ENCODE measurements around the gene GPHB5.

Gene GPHB5, protein sequence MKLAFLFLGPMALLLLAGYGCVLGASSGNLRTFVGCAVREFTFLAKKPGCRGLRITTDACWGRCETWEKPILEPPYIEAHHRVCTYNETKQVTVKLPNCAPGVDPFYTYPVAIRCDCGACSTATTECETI

DNA sequence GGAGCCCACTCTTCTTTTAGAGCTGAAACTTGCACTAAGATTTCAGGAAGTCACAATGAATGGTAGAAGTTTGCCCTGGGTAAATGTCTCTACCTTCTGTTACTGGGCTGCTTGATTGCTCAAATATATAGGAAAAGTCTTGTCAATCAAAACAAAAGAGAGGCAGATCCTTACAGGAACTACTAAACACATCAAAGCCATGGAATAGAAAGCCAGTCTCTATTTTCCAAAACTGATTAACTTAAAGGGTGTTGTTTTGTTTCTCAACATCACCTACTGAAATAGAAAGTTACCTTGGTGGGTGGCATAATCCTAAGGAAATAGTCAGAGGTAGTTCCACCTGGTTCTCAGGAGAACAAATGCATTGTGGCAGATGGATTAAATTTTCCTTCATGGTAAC, at the start of gene GPHB5:
GPHB5 (minus strand) TSS at position 101 of the 400 bp plus-strand sequence. CDS start 1,086 bp downstream, outside the sequence.
- H3K9me3 ChIP-seq: no peaks in the 10 kb centered on the region
- in situ Hi-C loops (cut with MboI; ENCODE audit: low sequenced_read_pairs): no loop called here
- H3K36me3 ChIP-seq (replicated peaks): no peaks in the 10 kb centered on the region
- DNase-seq (ENCODE audit: low spot score in 2 of 2): no peak
- H3K4me3 ChIP-seq: no peak within 1 kb of the TSS
- H3K4me1 ChIP-seq: no peaks in the 10 kb centered on the region
- H3K27me3 ChIP-seq (ENCODE audit: low read depth): peaks cover 9% of the 10 kb centered on the region; the same call in 1 of the 2 replicates

DNA sequence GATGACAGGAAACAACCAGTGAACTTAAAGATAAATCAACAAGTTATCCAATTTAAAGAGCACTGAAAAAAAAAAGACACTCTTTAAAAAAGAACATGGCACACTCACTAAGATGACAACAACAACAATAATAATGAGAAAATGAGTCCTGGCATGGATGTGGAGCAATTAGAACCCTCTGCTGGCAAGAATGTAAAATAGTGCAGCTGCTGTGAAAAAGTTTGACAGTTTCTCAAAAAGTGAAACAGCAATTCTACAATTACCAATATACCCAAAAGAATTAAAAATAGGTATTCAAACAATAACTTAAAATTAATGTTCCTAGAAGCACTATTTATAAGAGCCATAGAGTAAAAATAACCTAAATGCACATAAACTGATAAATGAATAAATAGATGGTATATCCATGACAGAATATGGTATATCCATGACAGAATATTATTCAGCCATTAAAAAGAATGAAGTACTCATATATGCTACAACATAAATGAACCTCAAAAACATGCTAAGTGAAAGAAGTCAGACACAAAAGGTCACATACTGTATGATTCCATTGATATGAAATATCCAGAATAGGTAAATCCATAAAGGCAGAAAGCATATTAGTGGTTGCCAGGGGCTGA, 49.1 kb upstream of the GPHB5 start:
- Histone ChIP-seq H3K4me3 (no peak overlapping the region), H3K36me3 (replicated peaks) (no peaks in the 10 kb centered on the region), H3K9me3 (no peaks in the 10 kb centered on the region), H3K4me1 (no peaks in the 10 kb centered on the region), H3K27me3 (ENCODE audit: low read depth) (no peaks in the 10 kb centered on the region)
- DNase-seq (ENCODE audit: low spot score in 2 of 2): no peak
- in situ Hi-C loops (cut with MboI; ENCODE audit: low sequenced_read_pairs): no loop called here

DNA sequence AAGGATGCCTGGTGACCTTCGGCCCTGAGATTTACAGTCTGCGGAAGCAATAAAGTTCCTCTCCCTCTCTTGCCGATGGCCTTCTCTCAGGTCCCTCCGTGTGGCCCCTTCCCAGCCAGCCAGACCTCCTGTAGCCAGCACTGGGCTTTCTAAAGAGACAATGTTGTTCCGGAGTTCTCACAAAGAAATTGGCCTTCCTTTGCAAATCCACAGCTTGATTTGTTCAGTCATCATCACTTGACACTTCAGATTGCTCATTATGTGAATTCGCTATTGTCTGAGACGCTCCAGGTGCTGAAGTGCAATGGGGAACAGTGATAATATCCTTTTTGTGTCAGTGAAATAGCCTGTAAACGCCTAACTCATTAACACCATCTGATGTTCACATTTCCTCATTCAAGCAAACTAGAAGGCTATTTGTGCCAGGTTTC, 43.7 kb upstream of the GPHB5 start:
- Histone ChIP-seq H3K4me3 (no peak overlapping the region), H3K27me3 (ENCODE audit: low read depth) (peaks cover 6% of the 10 kb centered on the region), H3K9me3 (no peaks in the 10 kb centered on the region), H3K36me3 (replicated peaks) (no peaks in the 10 kb centered on the region), H3K4me1 (no peaks in the 10 kb centered on the region)
- in situ Hi-C loops (cut with MboI; ENCODE audit: low sequenced_read_pairs): no loop called here
- DNase-seq (ENCODE audit: low spot score in 2 of 2): no peak

DNA sequence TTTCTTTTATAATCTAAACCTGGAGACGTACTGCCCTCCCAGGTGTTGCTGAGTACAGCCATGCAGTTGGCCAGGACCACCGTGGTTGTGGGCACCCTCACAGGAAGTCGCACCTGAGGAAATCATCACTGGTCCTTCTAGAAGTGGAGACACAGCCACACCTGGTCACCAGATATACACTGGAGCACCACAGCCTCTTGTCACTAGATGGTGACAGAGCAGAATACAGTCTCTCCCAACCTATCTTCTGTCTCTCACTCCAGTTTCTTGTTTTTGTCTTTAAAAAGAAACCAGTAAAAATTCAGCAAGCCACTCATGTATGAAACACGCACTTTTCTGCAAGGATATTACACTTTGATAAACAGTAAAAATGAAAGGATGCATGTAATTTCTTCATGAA, 43.1 kb upstream of the GPHB5 start:
- DNase-seq (ENCODE audit: low spot score in 2 of 2): no peak
- peaks cover 6% of the 10 kb centered on the region for H3K27me3 ChIP-seq (ENCODE audit: low read depth)
- no peaks in the 10 kb centered on the region for H3K36me3 ChIP-seq (replicated peaks)
- in situ Hi-C loops (cut with MboI; ENCODE audit: low sequenced_read_pairs): no loop called here
- H3K9me3 ChIP-seq: no peaks in the 10 kb centered on the region
- no peaks in the 10 kb centered on the region for H3K4me1 ChIP-seq
- H3K4me3 ChIP-seq: no peak overlapping the region

DNA sequence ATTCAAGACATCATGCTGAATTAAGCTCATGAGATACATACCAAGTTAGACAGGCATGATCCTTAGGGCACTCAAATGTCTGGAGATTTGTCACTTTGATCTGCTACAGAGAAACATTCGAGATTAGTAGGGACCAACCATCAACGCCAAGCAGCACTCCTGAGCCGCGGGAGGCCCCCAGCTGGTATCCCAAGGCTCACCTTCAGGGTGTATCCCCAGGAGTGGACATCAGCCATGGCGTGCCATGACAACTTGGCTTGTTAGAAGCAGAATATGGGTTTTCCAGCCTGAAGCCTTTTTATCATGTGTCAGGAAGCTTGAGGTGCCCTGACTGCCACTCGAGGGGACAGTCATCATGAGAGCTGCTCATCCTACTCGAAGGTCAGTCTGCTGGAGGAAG, 39.1 kb upstream of the GPHB5 start:
- no peaks in the 10 kb centered on the region for H3K9me3 ChIP-seq
- in situ Hi-C loops (cut with MboI; ENCODE audit: low sequenced_read_pairs): no loop called here
- no peak for DNase-seq (ENCODE audit: low spot score in 2 of 2)
- H3K4me3 ChIP-seq: no peak overlapping the region
- no peaks in the 10 kb centered on the region for H3K36me3 ChIP-seq (replicated peaks)
- H3K27me3 ChIP-seq (ENCODE audit: low read depth): peaks cover 6% of the 10 kb centered on the region
- H3K4me1 ChIP-seq: no peaks in the 10 kb centered on the region

DNA sequence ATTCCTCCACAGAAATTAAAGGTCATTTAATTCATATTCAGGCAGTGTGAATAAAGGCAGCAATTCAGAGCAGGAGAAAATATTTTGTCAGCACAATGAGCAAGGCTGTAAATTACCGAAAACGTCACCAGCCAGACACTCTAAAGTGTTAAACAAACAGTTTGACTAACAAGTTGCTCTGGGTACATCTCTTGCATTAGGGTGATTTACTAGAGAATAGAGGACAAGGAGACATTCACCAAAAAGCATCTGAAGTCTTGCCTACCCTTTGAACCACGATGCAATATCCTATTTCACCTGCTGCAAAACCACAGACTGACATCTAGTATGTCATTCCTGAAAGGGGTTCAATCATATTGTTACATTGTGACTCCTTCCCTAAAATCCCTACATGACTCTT, 27.1 kb upstream of the GPHB5 start:
- H3K27me3 ChIP-seq (ENCODE audit: low read depth): 0 out of 2 replicates have a peak, but pooled peaks cover 5% of the 10 kb centered on the region
- H3K36me3 ChIP-seq (replicated peaks): no peaks in the 10 kb centered on the region
- H3K4me1 ChIP-seq: no peaks in the 10 kb centered on the region
- H3K9me3 ChIP-seq: no peaks in the 10 kb centered on the region
- in situ Hi-C loops (cut with MboI; ENCODE audit: low sequenced_read_pairs): no loop called here
- no peak overlapping the region for H3K4me3 ChIP-seq
- DNase-seq (ENCODE audit: low spot score in 2 of 2): no peak

DNA sequence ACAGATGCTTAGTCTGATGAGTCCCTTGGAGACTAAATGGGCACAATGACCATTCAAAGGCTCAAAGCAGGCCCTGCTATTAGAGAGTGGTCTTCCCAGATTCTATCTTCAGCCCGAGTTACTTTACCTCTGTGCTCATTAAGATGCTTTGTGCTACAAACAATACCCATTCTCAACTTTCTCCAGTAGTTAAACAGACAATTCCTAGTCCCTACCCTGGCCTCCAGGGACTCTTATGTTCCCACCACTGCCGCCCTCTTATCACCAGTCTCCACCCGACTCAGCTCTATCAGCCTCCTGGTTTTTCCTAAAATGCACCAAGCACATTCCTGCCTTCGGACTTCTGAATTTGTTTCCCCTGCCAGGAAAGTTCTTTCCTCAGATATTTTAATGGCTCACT, 25.6 kb upstream of the GPHB5 start:
- Histone ChIP-seq H3K4me3 (no peak overlapping the region), H3K4me1 (no peaks in the 10 kb centered on the region), H3K27me3 (ENCODE audit: low read depth) (0 out of 2 replicates have a peak, but pooled peaks cover 3% of the 10 kb centered on the region), H3K9me3 (no peaks in the 10 kb centered on the region), H3K36me3 (replicated peaks) (no peaks in the 10 kb centered on the region)
- in situ Hi-C loops (cut with MboI; ENCODE audit: low sequenced_read_pairs): no loop called here
- DNase-seq (ENCODE audit: low spot score in 2 of 2): no peak

DNA sequence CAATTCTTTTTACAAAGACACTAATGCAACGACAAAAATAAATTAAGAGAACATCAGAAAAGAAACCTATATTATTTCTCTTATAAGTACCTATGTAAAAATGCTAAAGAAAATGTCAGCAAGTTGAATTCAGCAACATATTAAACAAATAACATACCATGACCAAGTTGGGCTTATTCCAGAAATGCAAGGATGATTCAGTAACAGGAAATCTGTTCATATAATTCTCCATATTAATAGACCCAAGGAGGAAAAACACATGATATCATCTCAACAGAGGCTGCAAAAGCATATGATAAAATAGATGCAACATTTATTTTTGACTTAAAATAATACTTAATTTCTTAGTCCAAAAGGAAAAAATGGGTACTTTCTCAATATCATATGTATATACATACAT, 25.1 kb upstream of the GPHB5 start:
- H3K4me3 ChIP-seq: no peak overlapping the region
- in situ Hi-C loops (cut with MboI; ENCODE audit: low sequenced_read_pairs): no loop called here
- no peaks in the 10 kb centered on the region for H3K9me3 ChIP-seq
- no peaks in the 10 kb centered on the region for H3K4me1 ChIP-seq
- no peak for DNase-seq (ENCODE audit: low spot score in 2 of 2)
- 0 out of 2 replicates have a peak, but pooled peaks cover under 1% of the 10 kb centered on the region for H3K27me3 ChIP-seq (ENCODE audit: low read depth)
- H3K36me3 ChIP-seq (replicated peaks): no peaks in the 10 kb centered on the region

DNA sequence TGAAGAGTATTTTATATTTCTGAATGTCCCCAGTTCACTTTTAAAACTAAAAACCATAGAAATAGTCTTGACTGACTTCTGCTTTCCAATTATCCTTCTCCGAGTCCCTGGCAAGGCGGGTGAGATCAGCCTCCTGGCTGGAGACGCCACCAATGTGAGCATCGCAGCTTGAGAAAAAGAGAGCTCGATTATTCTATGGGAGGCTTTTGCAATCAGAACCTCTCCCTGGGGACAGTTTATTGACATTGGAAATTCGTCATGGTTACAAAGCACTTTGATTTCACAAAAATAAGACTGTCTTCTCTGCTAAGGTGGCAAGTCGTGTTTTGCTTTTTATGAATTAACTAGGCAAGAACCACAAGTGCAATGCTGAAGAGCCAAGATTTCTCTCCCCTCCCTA, 23.6 kb upstream of the GPHB5 start:
- no peak for DNase-seq (ENCODE audit: low spot score in 2 of 2)
- Histone ChIP-seq H3K36me3 (replicated peaks) (no peaks in the 10 kb centered on the region), H3K4me3 (no peak overlapping the region), H3K27me3 (ENCODE audit: low read depth) (no peaks in the 10 kb centered on the region), H3K4me1 (no peaks in the 10 kb centered on the region), H3K9me3 (no peaks in the 10 kb centered on the region)
- in situ Hi-C loops (cut with MboI; ENCODE audit: low sequenced_read_pairs): no loop called here

DNA sequence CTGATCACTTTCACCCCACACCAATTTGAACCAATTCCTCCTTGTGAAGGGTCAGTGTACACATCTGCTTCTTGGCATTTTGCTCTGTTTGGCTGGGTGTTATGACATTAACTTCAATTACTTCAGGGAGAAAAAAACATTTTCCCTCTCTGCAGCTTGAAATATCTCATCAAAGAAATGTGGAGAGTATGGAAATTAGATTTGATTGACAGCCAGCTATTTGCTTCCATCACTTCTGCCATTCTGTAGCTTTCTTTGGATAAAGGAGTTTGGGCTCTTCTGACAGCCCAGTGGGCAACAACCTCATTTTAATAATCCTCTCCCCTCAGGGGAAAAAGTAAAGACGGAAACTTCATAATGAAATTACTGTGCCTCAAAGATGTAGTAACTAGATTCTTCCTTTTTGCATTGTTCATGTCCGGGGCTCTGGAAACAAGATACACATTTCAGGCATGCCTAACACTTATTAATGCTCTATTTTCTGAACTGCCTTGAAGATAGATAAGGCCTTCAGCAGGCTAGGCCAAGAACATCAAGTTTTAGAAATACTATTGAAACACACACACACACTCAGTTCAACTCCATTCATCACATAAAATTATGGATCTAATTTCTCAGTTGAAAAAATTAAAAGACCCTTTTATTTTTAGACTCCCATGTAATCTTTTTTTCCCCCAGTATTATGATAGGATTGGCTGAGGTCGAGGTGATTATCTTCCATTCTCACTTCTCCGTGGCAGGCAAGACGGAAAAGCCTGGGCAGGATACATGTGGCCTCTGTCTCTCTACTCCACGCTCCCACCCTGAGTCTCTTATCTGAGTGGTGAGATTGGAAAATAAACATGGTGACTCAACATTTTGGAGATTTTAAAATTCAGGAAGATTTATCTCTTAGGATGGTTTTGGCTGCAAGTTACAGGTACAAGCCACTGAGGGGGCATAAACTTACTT, 10.3 kb upstream of the GPHB5 start:
- H3K4me3 ChIP-seq: no peak overlapping the region
- H3K27me3 ChIP-seq (ENCODE audit: low read depth): no peaks in the 10 kb centered on the region
- no peaks in the 10 kb centered on the region for H3K4me1 ChIP-seq
- no peaks in the 10 kb centered on the region for H3K9me3 ChIP-seq
- no peak for DNase-seq (ENCODE audit: low spot score in 2 of 2)
- in situ Hi-C loops (cut with MboI; ENCODE audit: low sequenced_read_pairs): no loop called here
- H3K36me3 ChIP-seq (replicated peaks): no peaks in the 10 kb centered on the region

DNA sequence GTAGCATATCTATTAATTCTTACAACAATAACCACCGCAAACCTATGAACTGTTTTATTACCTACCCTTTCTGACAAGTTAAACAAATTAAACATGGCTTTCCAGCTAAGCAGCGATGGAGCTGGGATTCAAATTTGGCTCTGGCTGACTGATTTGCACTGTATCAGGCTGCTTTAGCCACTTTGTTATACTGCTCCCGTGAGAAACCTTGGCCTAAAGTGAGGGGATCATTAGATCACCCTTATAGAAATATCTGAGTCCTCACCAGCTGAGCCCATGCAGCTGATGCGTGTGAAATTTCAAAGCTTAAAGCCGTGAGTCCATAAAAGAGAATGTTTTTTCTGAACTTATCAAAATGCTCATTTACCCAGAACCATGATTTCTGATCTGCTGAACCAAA, 8.1 kb upstream of the GPHB5 start:
- in situ Hi-C loops (cut with MboI; ENCODE audit: low sequenced_read_pairs): no loop called here
- no peaks in the 10 kb centered on the region for H3K9me3 ChIP-seq
- no peaks in the 10 kb centered on the region for H3K4me1 ChIP-seq

DNA sequence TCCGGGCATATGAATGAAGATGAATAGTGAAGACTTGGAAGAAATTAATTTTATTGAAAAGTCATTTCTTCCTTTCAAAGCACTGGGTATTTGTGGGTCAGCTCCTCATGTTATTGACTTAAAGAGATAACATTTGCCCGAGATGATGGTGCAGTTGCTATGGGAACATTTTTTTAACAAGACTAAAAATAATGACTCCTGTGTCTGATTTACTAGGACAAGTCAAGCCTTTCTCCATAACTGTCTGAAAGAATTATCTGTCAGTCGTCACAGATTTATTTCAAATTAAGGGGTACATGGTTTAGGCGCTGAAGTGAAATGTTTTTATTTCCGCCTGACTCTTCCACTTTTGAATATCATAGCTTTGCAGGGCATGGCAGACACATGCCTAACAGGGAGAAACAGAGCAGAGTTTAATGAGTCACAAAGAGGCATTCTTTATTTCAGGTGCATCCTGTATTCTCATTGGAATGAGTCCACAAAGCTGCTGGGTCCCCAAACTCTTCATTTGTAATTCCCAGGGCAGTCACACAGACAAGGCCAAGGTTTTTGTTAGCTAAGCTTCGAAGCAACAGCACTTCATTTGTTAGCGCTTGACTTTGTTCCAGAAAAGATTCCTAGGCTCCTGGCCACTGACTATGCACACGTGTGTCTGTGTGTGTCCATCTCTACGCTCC, 4.3 kb upstream of the GPHB5 start:
- Histone ChIP-seq H3K9me3 (no peaks in the 10 kb centered on the region), H3K27me3 (ENCODE audit: low read depth) (peaks cover 9% of the 10 kb centered on the region; the same call in 1 of the 2 replicates), H3K36me3 (replicated peaks) (no peaks in the 10 kb centered on the region), H3K4me1 (no peaks in the 10 kb centered on the region), H3K4me3 (no peak overlapping the region)
- no peak for DNase-seq (ENCODE audit: low spot score in 2 of 2)
- in situ Hi-C loops (cut with MboI; ENCODE audit: low sequenced_read_pairs): no loop called here

More for the DNA sequence above, 8.1 kb upstream of the GPHB5 start:
- no peaks in the 10 kb centered on the region for H3K27me3 ChIP-seq (ENCODE audit: low read depth)
- H3K4me3 ChIP-seq: no peak overlapping the region
- no peak for DNase-seq (ENCODE audit: low spot score in 2 of 2)
- no peaks in the 10 kb centered on the region for H3K36me3 ChIP-seq (replicated peaks)

DNA sequence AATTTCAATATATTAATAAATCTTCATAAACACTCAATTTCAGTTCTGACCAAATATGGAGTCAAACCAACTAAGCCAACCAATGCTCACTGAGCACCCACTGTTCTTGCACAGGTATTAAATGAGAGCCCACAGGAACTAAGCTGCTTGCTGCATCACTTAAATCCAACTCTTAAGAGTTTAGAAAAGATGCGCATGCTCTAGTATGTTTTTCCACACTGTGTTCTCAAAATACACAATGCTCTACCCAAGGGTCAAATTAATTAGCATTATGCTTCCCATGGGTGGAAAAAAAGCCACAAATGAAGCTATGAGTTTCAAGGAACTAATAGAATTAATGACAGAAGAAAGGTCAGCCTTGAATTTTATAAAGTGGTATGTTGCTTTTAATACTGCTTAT, 3.7 kb upstream of the GPHB5 start:
- H3K4me1 ChIP-seq: no peaks in the 10 kb centered on the region
- H3K27me3 ChIP-seq (ENCODE audit: low read depth): peaks cover 9% of the 10 kb centered on the region; the same call in 1 of the 2 replicates
- no peaks in the 10 kb centered on the region for H3K36me3 ChIP-seq (replicated peaks)
- no peak for DNase-seq (ENCODE audit: low spot score in 2 of 2)
- in situ Hi-C loops (cut with MboI; ENCODE audit: low sequenced_read_pairs): no loop called here
- no peak overlapping the region for H3K4me3 ChIP-seq
- H3K9me3 ChIP-seq: no peaks in the 10 kb centered on the region
